Measurements from ENCODE around the gene IFNL1. TPM values are rescaled to one million over a fixed set of nuclear protein-coding genes. Genes with fewer than 3 reads are reported as not detected.
A peak's percentile ranks its signal among the peaks of the same experiment; 100 is the strongest.

Gene IFNL1
- total RNA-seq, 1 donor from 2014 or later, result not detected

DNA sequence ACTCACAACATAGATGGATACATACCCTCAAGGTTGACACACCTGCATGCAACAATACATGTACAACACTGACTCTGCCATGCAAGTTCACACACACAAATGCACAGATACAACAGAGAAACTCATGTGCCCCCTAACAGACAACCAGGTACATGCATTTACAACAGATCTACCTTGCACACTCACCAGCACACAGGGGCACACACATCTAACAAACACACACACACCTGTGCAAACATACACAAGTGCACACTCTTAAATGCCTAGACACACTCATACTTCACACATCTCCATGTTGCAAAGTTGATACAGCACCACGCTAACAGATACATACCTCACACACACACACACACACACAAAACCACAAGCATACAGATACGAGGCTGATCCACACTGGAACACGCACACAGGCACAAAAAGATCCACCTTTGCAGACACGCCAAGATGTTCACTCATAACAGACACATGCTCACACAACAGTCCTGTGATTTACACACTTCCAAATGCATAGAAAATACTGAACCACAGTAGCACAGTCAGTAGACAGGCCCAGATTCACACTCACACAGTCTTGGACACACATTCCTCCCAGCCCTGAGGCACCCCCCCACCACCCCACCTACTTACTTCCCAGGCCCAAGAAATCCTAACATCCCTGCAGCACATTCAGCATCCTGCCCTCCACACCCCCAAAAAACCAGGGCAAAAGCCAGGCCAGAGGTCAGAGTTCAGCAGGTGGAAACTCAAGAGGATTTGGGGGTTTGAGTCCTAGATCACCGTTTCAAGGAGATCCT, 23.1 kb downstream of the IFNL1 start:
- Mint-ChIP-seq H3K27ac (peak overlapping the region; percentile 0), H3K4me3 (ENCODE audit: low read depth) (peak overlapping the region; percentile 79)
- no peak for TF ChIP-seq CTCF (IDR thresholded peaks at IDR 0.05; ENCODE audit: unreplicated experiment)

GRCh38 chr19:39319892-39320248, 23.7 kb downstream of the IFNL1 start:
- peak overlapping the region; percentile 79 for H3K4me3 Mint-ChIP-seq (ENCODE audit: low read depth)
- H3K27ac Mint-ChIP-seq, result no peak overlapping the region
- no peak for DNase-seq (ENCODE audit: low spot score, unreplicated experiment)
- no peak for TF ChIP-seq CTCF (IDR thresholded peaks at IDR 0.05; ENCODE audit: unreplicated experiment)
- peaks cover 48% of the 10 kb centered on the region for H3K27me3 Mint-ChIP-seq
- peaks cover 9% of the 10 kb centered on the region for H3K4me1 Mint-ChIP-seq (ENCODE audit: low read depth)
- H3K36me3 Mint-ChIP-seq (ENCODE audit: insufficient read depth), result peaks cover 3% of the 10 kb centered on the region
- no peaks in the 10 kb centered on the region for H3K9me3 Mint-ChIP-seq (ENCODE audit: low read depth)

More for the DNA sequence above, 23.1 kb downstream of the IFNL1 start:
- H3K36me3 Mint-ChIP-seq (ENCODE audit: insufficient read depth), result peaks cover 3% of the 10 kb centered on the region
- H3K4me1 Mint-ChIP-seq (ENCODE audit: low read depth), result peaks cover 9% of the 10 kb centered on the region
- no peaks in the 10 kb centered on the region for H3K9me3 Mint-ChIP-seq (ENCODE audit: low read depth)
- H3K27me3 Mint-ChIP-seq, result peaks cover 47% of the 10 kb centered on the region
- no peak for DNase-seq (ENCODE audit: low spot score, unreplicated experiment)

GRCh38 chr19:39321117-39321831, 25.1 kb downstream of the IFNL1 start:
- no peaks in the 10 kb centered on the region for H3K36me3 Mint-ChIP-seq (ENCODE audit: insufficient read depth)
- peak overlapping the region; percentile 88 for H3K27ac Mint-ChIP-seq
- H3K4me1 Mint-ChIP-seq (ENCODE audit: low read depth), result peaks cover 9% of the 10 kb centered on the region
- H3K27me3 Mint-ChIP-seq, result peaks cover 48% of the 10 kb centered on the region
- peak overlapping the region; percentile 78 for H3K4me3 Mint-ChIP-seq (ENCODE audit: low read depth)
- H3K9me3 Mint-ChIP-seq (ENCODE audit: low read depth), result no peaks in the 10 kb centered on the region
- no peak for DNase-seq (ENCODE audit: low spot score, unreplicated experiment)
- no peak for TF ChIP-seq CTCF (IDR thresholded peaks at IDR 0.05; ENCODE audit: unreplicated experiment)

GRCh38 chr19:39321832-39322176, 25.6 kb downstream of the IFNL1 start:
- H3K4me3 Mint-ChIP-seq (ENCODE audit: low read depth), result peak overlapping the region; percentile 78
- peaks cover 47% of the 10 kb centered on the region for H3K27me3 Mint-ChIP-seq
- DNase-seq (ENCODE audit: low spot score, unreplicated experiment), result no peak
- peaks cover 9% of the 10 kb centered on the region for H3K4me1 Mint-ChIP-seq (ENCODE audit: low read depth)
- H3K9me3 Mint-ChIP-seq (ENCODE audit: low read depth), result no peaks in the 10 kb centered on the region
- H3K36me3 Mint-ChIP-seq (ENCODE audit: insufficient read depth), result no peaks in the 10 kb centered on the region
- no peak for TF ChIP-seq CTCF (IDR thresholded peaks at IDR 0.05; ENCODE audit: unreplicated experiment)
- no peak overlapping the region for H3K27ac Mint-ChIP-seq

- Mint-ChIP-seq H3K4me3 (ENCODE audit: low read depth) (no peak overlapping the region), H3K9me3 (ENCODE audit: low read depth) (no peaks in the 10 kb centered on the region), H3K27me3 (peaks cover 37% of the 10 kb centered on the region), H3K27ac (no peak overlapping the region), H3K36me3 (ENCODE audit: insufficient read depth) (no peaks in the 10 kb centered on the region), H3K4me1 (ENCODE audit: low read depth) (peaks cover 8% of the 10 kb centered on the region)
- no peak for TF ChIP-seq CTCF (IDR thresholded peaks at IDR 0.05; ENCODE audit: unreplicated experiment)
- DNase-seq (ENCODE audit: low spot score, unreplicated experiment), result no peak
These were observed 28.1 kb downstream of the IFNL1 start for GRCh38 chr19:39324242-39324842.
